Activated T-cell treated with anti-CD3 and anti-CD28 coated beads, Interleukin-2, amount 50 U/mL, for 72 hours (primary cell): ENCODE measurements around the gene MED22. TPM values are rescaled to one million over a fixed set of nuclear protein-coding genes. Genes with fewer than 3 reads are reported as not detected.
"Not testable (repeated sequence)": the region's sequence is repeated elsewhere in the genome, so short reads cannot be mapped to it uniquely, and the experiment has no call there.

Experiments used
- ATAC-seq, 2 donors: fragments of 150-1000 bp; cut with Tn5 transposase; replicated peaks in 1 of 2; 2 replicates each; pipeline ENCODE4 v1.10.0; 2021; ENCODE audit warnings: moderate library complexity in 2 of 2, mild to moderate bottlenecking in 1 of 2
- DNase-seq, 2 donors: peaks; one replicate each; pipeline ENCODE4 v3.0.0; 2021 to 2022; ENCODE audit warnings: mixed read lengths in 1 of 2
- H3K27ac Mint-ChIP-seq: one replicate; pipeline ENCODE4 v1.8.0; 2022; ENCODE audit warnings: mild to moderate bottlenecking, moderate library complexity, mixed read lengths
- H3K27me3 Mint-ChIP-seq: one replicate; pipeline ENCODE4 v1.8.0; 2022; ENCODE audit warnings: low read depth, mixed read lengths
- H3K36me3 Mint-ChIP-seq, 2 donors: one replicate each; pipeline ENCODE4 v1.8.0; 2022; ENCODE audit warnings: mixed read lengths in 2 of 2, mild to moderate bottlenecking in 1 of 2; ENCODE audit not compliant: insufficient read depth in 2 of 2
- H3K4me1 Mint-ChIP-seq: one replicate; pipeline ENCODE4 v1.8.0; 2022; ENCODE audit warnings: low read depth, mixed read lengths
- H3K4me3 Mint-ChIP-seq, 2 donors: one replicate each; pipeline ENCODE4 v1.8.0; 2022; ENCODE audit warnings: mild to moderate bottlenecking in 2 of 2, mixed read lengths in 2 of 2, moderate library complexity in 2 of 2
- H3K9me3 Mint-ChIP-seq, 2 donors: one replicate each; pipeline ENCODE4 v1.8.0; 2022; ENCODE audit warnings: mixed read lengths in 2 of 2
- total RNA-seq, 2 donors: library from RNA; stranded (reverse); gene quantifications; one replicate each; pipeline ENCODE4 v1.2.3, GENCODE V29; 2022

MED22 gene
- total RNA-seq, 2 donors from 2014 or later: 27.4 to 31.5 TPM

- Mint-ChIP-seq H3K27ac (no peak overlapping the region), H3K9me3 (no peaks in the 10 kb centered on the region), H3K4me3 (no peak overlapping the region), H3K27me3 (peaks cover 13% of the 10 kb centered on the region), H3K4me1 (no peaks in the 10 kb centered on the region), H3K36me3 (no peaks in the 10 kb centered on the region)
- no peak for ATAC-seq
- DNase-seq: no peak
These were observed 46.4 kb downstream of the MED22 start for GRCh38 chr9:133301253-133302230.

GRCh38 chr9:133299996-133300395 lies 47.9 kb downstream of the MED22 start:
- not testable (repeated sequence) for DNase-seq, H3K36me3 Mint-ChIP-seq, H3K4me1 Mint-ChIP-seq, H3K9me3 Mint-ChIP-seq, H3K4me3 Mint-ChIP-seq, ATAC-seq, H3K27ac Mint-ChIP-seq
- peaks cover 13% of the 10 kb centered on the region for H3K27me3 Mint-ChIP-seq

DNA sequence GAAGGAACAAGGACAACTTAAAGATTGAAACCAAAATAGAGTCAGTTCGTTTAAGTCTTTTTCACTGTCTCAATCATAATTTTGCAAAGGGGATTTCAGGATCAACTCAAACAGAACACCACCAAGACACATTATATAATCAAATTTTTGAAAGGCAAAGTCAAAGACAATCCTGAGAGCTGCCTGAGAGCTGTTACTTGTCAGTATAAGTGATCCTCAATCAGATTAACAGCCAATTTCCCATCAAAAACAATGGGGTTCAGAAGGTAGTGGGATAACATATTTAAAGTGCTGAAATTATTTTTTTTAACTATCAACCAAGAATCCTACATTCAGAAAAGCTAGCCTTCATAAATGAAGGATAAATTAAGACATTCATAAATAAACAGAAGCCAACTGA lies 53.7 kb downstream of the MED22 start:
- ATAC-seq: no peak
- Mint-ChIP-seq H3K9me3 (peaks cover 7 to 13% of the 10 kb centered on the region in 2 donors), H3K4me1 (no peaks in the 10 kb centered on the region), H3K27me3 (peaks cover 24% of the 10 kb centered on the region), H3K4me3 (no peak overlapping the region), H3K27ac (no peak overlapping the region), H3K36me3 (peaks cover 8 to 21% of the 10 kb centered on the region in 2 donors)
- DNase-seq: no peak

GRCh38 chr9:133290751-133291302 lies 57.1 kb downstream of the MED22 start:
- H3K36me3 Mint-ChIP-seq: peaks cover 8 to 27% of the 10 kb centered on the region in 2 donors
- ATAC-seq (no peak), DNase-seq (no peak)
- H3K27me3 Mint-ChIP-seq: peaks cover 11% of the 10 kb centered on the region
- no peak overlapping the region for H3K27ac Mint-ChIP-seq
- H3K4me3 Mint-ChIP-seq: no peak overlapping the region
- no peaks in the 10 kb centered on the region for H3K4me1 Mint-ChIP-seq
- H3K9me3 Mint-ChIP-seq: peaks cover 7 to 13% of the 10 kb centered on the region in 2 donors

Other genes with a start within 250 kb of the MED22 start
- gene RALGDS, start 226.9 kb downstream of the MED22 start, total RNA-seq: 10 to 100 TPM; 50.7 to 78.2 TPM
- 1 to 10 TPM in 1 of 2 donors, under 1 TPM in 1; 0.86 to 2.0 TPM for gene GBGT1, start 184.2 kb downstream of the MED22 start, total RNA-seq
- gene OBP2B, start 138.9 kb downstream of the MED22 start, total RNA-seq: not detected
- not detected for gene ABO, start 72.9 kb downstream of the MED22 start, total RNA-seq
- 10 to 100 TPM; 13.7 to 14.0 TPM for gene SURF6, start 11.9 kb downstream of the MED22 start, total RNA-seq
- 1,000 to 10,000 TPM; 2,529 to 2,856 TPM for gene RPL7A, start 87 bp upstream of the MED22 start, total RNA-seq
- 10 to 100 TPM; 32.7 to 33.4 TPM for gene SURF1, start 8.4 kb upstream of the MED22 start, total RNA-seq
- gene SURF2, start 8.4 kb upstream of the MED22 start, total RNA-seq: 10 to 100 TPM; 14.7 to 19.9 TPM
- gene SURF4, start 27.9 kb upstream of the MED22 start, total RNA-seq: 100 to 1,000 TPM; 426 to 494 TPM
- 1 to 10 TPM in 1 of 2 donors, under 1 TPM in 1; 0.88 to 1.3 TPM for gene STKLD1, start 28.2 kb upstream of the MED22 start, total RNA-seq
- gene REXO4, start 69.9 kb upstream of the MED22 start, total RNA-seq: 10 to 100 TPM; 22.9 to 25.0 TPM
- 1 to 10 TPM; 3.9 to 4.7 TPM for gene ADAMTS13, start 74.2 kb upstream of the MED22 start, total RNA-seq
- 1 to 10 TPM; 1.3 to 2.8 TPM for gene CACFD1, start 111.8 kb upstream of the MED22 start, total RNA-seq
- gene SLC2A6, start 131.0 kb upstream of the MED22 start, total RNA-seq: 1 to 10 TPM; 2.0 to 2.6 TPM
- gene MYMK, start 176.8 kb upstream of the MED22 start, total RNA-seq: not detected
- under 1 TPM; 0.07 to 0.17 TPM for gene ADAMTSL2, start 186.6 kb upstream of the MED22 start, total RNA-seq